GM18873 (cell line): ENCODE results near the gene LTB4R.

Source experiments
- ATAC-seq: cut with Tn5 transposase; IDR thresholded peaks from one replicate; pipeline ENCODE4 v1.9.1; 2021; ENCODE audit warnings: mild to moderate bottlenecking, moderate library complexity, moderate number of reproducible peaks; ENCODE audit not compliant: unreplicated experiment, low FRiP score

The LTB4R gene

GRCh38 chr14:24310646-24311604 lies at the start of gene LTB4R:
TSS of gene LTB4R (plus strand) at chr14:24311502. CDS start at chr14:24315652, 4,150 bp downstream.
- peak; percentile 60 for ATAC-seq

GRCh38 chr14:24261969-24262327 lies 49.4 kb upstream of the LTB4R start:
- ATAC-seq, result no peak

DNA sequence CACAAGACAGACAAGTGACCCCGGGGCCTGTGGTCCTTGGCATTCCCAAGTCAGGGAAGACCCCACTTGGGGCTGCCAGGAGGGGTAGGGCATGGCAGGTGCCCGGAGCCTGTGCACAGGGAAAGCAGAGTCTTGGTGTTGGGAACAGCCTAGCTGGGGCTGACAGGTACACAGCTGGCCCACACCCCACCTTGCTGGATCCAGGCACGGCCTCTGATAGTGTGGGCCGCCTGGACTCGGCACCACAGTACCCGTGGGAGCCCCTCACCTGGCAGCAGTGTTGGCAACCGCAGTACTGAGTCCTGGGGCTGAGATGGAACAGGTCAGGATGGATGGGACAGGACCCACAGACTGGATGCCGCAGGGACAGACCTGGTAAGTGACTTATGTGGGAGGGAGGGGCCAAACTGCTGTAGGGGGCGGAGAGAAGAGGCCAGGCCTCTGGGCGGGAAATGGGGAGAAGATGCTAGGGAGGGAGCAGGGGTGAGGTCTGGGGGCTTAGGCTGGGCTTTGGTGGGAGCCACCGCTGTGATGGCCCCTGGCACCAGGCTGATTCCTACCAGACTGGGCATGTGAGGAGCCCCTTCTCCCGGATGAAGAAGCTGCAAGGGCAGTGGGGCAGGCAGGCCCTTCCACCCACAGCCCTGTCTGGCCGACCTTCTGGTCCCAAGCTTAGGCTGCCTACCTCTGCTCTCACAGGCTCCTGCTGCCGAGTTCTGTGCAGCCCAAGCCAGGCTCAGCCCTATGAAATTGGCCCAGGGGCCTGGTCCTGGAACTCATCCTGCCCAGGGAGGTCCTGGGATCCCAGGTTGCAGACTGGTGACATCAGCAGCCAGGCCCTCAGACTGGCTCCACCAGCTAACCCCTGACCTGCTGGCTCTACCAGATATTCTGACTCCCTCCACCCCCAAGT lies 48.2 kb upstream of the LTB4R start, which contains the start of gene TGM1:
TGM1 (minus strand) TSS at position 357 of the 913 bp plus-strand sequence. CDS start 825 bp downstream, outside the sequence.
- ATAC-seq, result no peak

GRCh38 chr14:24263848-24264247 lies 47.5 kb upstream of the LTB4R start:
- ATAC-seq, result no peak

DNA sequence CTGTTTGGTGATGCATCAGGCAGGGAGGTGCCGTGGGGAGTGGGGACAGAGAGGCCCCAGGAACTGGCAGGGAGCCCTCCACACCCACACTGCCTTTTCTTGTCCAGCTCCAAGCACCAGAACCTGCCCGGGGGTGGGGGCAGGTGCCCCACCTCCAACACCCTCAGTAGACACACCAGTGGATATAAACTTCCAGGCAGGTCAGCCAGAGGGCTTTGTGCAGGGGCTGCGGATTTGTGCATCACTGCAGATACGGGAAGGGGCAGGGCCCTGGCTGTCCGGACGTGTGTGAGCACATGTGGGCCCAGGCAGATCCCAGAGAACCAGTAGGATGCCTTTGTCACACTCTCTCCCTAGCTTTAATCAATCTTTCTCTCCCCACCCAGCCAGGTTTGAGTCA lies 47.0 kb upstream of the LTB4R start:
- ATAC-seq, result no peak

DNA sequence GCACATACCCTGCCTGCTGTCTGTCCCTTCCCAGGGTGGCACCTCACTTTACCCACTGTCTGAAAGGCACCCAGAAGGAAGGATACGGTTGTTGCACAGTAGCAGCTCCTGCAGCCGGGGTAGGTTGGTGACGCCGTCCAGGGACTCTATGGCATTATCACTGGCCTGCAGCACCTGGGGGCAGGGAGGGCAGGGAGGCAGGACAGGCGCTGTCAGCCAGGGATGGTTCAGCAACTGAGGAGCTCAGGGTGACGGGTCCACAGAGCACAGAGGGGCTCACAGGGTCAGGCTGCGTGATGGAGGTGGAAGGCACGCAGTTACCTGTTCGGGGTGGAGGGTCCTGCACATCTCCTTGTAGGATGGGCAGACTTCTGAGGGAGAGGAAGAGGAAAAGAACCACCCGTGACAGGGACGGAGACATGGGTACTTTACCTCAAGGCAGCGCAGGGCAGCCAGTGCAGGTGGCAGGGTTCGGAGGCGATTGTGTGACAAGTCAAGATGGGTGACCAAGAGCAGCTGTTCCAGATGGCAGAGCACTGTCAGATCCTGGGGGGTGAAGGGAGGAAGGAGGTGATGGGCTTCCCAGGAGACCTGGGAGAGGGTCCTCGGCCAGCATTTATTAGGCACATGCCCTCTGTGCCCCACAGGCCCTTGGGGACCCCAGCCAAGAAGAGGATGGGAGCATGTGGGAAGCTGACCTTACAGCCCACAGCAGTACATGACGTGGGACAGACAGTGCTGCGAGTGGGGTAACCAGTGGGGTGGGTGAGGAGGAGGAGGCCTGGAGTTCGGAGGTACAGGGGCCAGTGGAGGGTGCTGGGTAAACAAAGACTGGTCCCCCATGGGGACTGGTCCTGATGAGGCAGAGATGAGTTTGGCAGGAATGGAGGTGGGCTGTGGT lies 44.7 kb upstream of the LTB4R start:
- no peak for ATAC-seq

- ATAC-seq, result no peak
Measured at GRCh38 chr14:24267516-24267915, 43.8 kb upstream of the LTB4R start.

DNA sequence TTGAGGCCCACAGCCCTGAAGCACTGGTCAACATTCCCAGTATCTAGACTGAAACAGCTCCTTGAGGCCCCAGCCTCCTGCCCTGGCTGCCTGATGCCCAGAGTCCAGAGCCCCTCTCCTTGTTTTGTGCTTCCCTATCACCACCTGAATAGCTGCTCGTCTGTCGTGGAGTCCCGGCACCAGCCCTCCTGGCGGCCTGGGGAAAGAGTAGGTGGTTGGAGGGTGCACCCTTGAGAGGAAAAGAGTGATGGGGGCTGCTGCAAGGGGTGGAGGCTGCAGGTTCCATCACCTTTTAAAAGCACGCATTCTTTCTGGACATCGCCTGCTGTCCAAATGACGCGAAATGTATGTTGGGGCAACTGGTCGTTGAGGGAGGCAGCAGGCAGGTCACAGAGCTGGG lies 43.1 kb upstream of the LTB4R start:
- ATAC-seq, result no peak

- ATAC-seq, result no peak
Measured at GRCh38 chr14:24269368-24269767, 41.9 kb upstream of the LTB4R start.

GRCh38 chr14:24269910-24270536 lies 41.3 kb upstream of the LTB4R start:
- no peak for ATAC-seq

- ATAC-seq, result no peak
Measured at GRCh38 chr14:24270537-24271133, 40.7 kb upstream of the LTB4R start.

DNA sequence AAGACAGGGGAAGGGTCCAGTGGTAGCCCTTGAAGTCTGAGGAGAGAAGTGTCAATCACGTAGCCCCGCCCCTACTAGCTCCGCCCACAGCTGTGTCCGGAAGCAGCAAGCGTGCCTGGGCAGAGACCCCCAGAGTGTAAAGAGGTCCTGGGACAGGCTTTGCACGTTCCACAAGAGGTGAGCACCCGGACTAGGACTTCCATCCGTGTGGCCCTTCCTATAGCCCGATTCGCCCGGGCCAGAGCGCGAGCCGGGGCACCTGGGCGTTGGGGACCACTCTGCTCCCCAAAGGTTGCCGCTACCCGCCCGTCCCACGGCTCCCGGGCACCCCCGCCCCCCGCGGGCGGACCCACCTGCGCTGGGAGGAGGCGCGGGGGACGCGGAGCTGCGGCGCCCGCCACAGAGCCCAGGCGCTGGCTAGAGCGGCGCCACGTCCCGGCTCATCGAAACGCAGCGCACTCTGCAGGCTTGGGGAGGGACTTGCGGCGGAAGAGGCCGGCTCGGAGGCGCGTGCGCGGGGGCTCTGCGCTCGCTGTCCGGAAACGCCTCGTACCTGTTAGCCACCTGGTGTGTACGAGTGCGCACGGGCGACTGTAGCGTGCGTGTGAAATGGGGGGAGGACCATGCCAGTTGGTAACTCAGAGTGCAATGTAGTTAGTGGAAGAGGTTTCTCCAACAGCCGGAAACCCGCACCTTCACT lies 40.0 kb upstream of the LTB4R start, which contains the start of gene RABGGTA:
RABGGTA (minus strand) TSS at position 464 of the 700 bp plus-strand sequence. CDS start 482 bp downstream, outside the sequence.
- ATAC-seq, result peak; percentile 75

DNA sequence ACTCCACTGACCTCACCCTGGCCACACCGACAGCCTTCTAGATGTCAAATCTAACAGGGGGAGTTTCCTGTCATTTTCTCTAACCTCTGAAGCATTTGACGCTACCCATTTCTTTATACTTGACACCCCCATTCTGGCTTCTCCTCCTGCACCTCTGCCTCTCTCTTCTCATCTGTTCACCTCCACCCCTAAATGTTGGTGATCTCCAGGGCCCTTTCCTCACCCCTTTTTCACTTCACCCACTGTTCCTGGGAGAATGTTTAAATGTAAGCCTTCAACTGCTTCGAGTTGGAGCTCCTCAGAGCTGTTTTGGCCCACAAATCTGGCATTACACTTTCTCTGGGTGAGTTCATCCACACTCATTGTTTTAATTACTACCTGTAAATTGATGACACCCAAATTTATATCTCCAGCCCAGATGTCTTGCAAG lies 39.5 kb upstream of the LTB4R start:
- no peak for ATAC-seq

DNA sequence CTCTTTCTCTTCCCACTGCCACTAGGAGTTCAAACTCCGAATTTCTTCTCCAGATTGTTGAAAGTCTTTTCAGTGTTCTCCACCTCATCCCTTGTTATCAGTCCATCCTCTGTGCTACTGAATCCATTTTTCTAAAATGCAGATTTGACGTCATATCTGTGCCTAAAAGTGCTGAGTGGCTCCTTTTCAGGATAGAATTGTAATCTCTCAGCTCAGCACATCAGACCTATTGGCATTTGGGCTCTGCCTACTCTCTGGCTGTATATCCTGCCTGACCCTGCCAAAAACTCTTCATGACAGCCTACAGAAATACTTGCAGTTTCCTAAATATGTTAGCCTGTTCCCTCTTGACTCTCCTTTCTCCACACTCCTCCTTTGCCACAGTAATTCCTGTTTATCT lies 38.8 kb upstream of the LTB4R start:
- ATAC-seq, result no peak

- ATAC-seq, result no peak
Measured at GRCh38 chr14:24273422-24273998, 37.8 kb upstream of the LTB4R start.

DNA sequence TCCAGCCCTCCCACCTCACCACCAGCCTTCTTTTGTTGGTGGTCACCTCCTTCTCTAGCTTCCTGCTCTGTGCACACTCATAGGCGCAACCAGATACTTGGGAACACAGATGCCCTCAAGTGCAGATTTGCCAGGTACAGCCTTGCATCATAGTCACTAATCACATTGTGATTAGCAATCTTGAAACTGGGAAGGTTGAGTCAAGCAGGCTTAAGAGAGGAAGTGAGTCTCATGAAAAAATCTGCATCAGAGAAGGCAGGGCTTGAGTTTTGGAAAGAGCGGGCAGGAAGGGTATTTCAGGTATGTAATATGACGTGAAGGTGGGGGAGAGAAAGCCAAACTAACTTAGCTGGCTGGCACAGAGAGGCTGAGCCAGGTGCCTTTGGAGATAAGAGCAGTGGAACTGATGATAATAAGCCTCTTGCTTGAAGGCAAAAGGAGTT lies 37.2 kb upstream of the LTB4R start:
- ATAC-seq, result peak; percentile 43

- no peak for ATAC-seq
Measured at GRCh38 chr14:24277071-24277470, 34.2 kb upstream of the LTB4R start.
